Progenitor cell of endocrine pancreas (in vitro differentiated cells): ENCODE data around the gene CPT1B. TPM values are rescaled to one million over a fixed set of nuclear protein-coding genes. Genes with fewer than 3 reads are reported as not detected.

ENCODE experiments used
- DNase-seq: peaks from one replicate; pipeline ENCODE4 v3.0.0; 2021; ENCODE audit warnings: low spot score; ENCODE audit not compliant: unreplicated experiment
- H3K27ac Mint-ChIP-seq: 2 replicates; pipeline ENCODE4 v1.8.0; 2021; ENCODE audit warnings: mild to moderate bottlenecking, moderate library complexity, mixed read lengths
- H3K27me3 Mint-ChIP-seq: 2 replicates; pipeline ENCODE4 v1.8.0; 2021; ENCODE audit warnings: mixed read lengths
- H3K36me3 Mint-ChIP-seq: 2 replicates; pipeline ENCODE4 v1.8.0; 2022; ENCODE audit warnings: mixed read lengths; ENCODE audit not compliant: insufficient read depth
- H3K4me1 Mint-ChIP-seq: 2 replicates; pipeline ENCODE4 v1.8.0; 2021; ENCODE audit warnings: low read depth, mixed read lengths
- H3K4me3 Mint-ChIP-seq: 2 replicates; pipeline ENCODE4 v1.8.0; 2021; ENCODE audit warnings: low read depth, mild to moderate bottlenecking, moderate library complexity, mixed read lengths
- H3K9me3 Mint-ChIP-seq: 2 replicates; pipeline ENCODE4 v1.8.0; 2021; ENCODE audit warnings: low read depth, mixed read lengths
- CTCF ChIP-seq: fragments of 200-600 bp; sonication (generic); IDR thresholded peaks from one replicate; pipeline ENCODE4 v1.5.0; 2021; ENCODE audit warnings: antibody characterized with exemption, mild to moderate bottlenecking; ENCODE audit not compliant: unreplicated experiment
- total RNA-seq: library from RNA; stranded (reverse); gene quantifications from 2 replicates; pipeline ENCODE4 v1.2.1, GENCODE V29; 2021

The CPT1B gene
- total RNA-seq, 1 donor from 2014 or later = 136 TPM

- Mint-ChIP-seq H3K4me3 (peak within 1 kb of the TSS; percentile 77), H3K27ac (peak within 1 kb of the TSS; percentile 95), H3K27me3 (peaks cover 6% of the 10 kb centered on the region), H3K36me3 (peaks cover 3% of the 10 kb centered on the region), H3K9me3 (no peaks in the 10 kb centered on the region), H3K4me1 (peaks cover 5% of the 10 kb centered on the region)
- DNase-seq = peak; percentile 98
- no peak for TF ChIP-seq CTCF
These were observed 4.5 kb upstream of the CPT1B start, which contains the start of gene CHKB for GRCh38 chr22:50582493-50583293. Gene CHKB, minus strand, starts transcription at chr22:50582849. Its CDS starts 68 bp downstream, at chr22:50582781.

- peaks cover 5% of the 10 kb centered on the region for H3K4me1 Mint-ChIP-seq
- TF ChIP-seq CTCF = no peak
- DNase-seq = no peak
- H3K27ac Mint-ChIP-seq = peak overlapping the region; percentile 95
- H3K27me3 Mint-ChIP-seq = peaks cover 6% of the 10 kb centered on the region
- H3K9me3 Mint-ChIP-seq = no peaks in the 10 kb centered on the region
- peak overlapping the region; percentile 77 for H3K4me3 Mint-ChIP-seq
- H3K36me3 Mint-ChIP-seq = peaks cover 3% of the 10 kb centered on the region
These were observed 3.8 kb upstream of the CPT1B start for GRCh38 chr22:50581950-50582492.

- Mint-ChIP-seq H3K36me3 (peaks cover 3% of the 10 kb centered on the region), H3K9me3 (no peaks in the 10 kb centered on the region), H3K4me3 (peak overlapping the region; percentile 77), H3K27ac (no peak overlapping the region), H3K4me1 (peaks cover 5% of the 10 kb centered on the region), H3K27me3 (peaks cover 5% of the 10 kb centered on the region)
- no peak for TF ChIP-seq CTCF
- no peak for DNase-seq
These were observed 3.1 kb upstream of the CPT1B start for GRCh38 chr22:50581031-50581949.

- no peaks in the 10 kb centered on the region for H3K9me3 Mint-ChIP-seq
- DNase-seq = no peak
These were observed 1.5 kb upstream of the CPT1B start for GRCh38 chr22:50579752-50580151.

More at GRCh38 chr22:50579752-50580151, 1.5 kb upstream of the CPT1B start:
- peaks cover 3% of the 10 kb centered on the region for H3K36me3 Mint-ChIP-seq
- H3K4me3 Mint-ChIP-seq = no peak overlapping the region
- H3K27me3 Mint-ChIP-seq = no peaks in the 10 kb centered on the region
- TF ChIP-seq CTCF = no peak
- H3K27ac Mint-ChIP-seq = no peak overlapping the region
- peaks cover 5% of the 10 kb centered on the region for H3K4me1 Mint-ChIP-seq
